Osteoblast (primary cell): ENCODE data around the gene PI4KA. TPM values are rescaled to one million over a fixed set of nuclear protein-coding genes. Genes with fewer than 3 reads are reported as not detected.
"Not testable (repeated sequence)": the region's sequence is repeated elsewhere in the genome, so short reads cannot be mapped to it uniquely, and the experiment has no call there.

Experiments
- DNase-seq: peaks from one replicate; pipeline ENCODE4 v3.0.0; 2011; ENCODE audit warnings: low spot score, mixed read lengths; ENCODE audit not compliant: insufficient read length; ENCODE audit errors: missing footprints
- H2AFZ ChIP-seq: 2 replicates; pipeline ENCODE4 v1.6.0; 2011; ENCODE audit warnings: mild to moderate bottlenecking, low read length
- H3K27ac ChIP-seq: 2 replicates; pipeline ENCODE4 v1.5.1; 2011; ENCODE audit warnings: mild to moderate bottlenecking, low read depth, low read length, moderate library complexity
- H3K27me3 ChIP-seq: 2 replicates; pipeline ENCODE4 v1.6.0; 2012; ENCODE audit warnings: mild to moderate bottlenecking, control low read depth, inconsistent platforms, low read length, moderate library complexity; ENCODE audit not compliant: insufficient read depth
- H3K36me3 ChIP-seq: 2 replicates; pipeline ENCODE4 v1.5.1; 2011; ENCODE audit warnings: mild to moderate bottlenecking, low read length, control low read depth, moderate library complexity; ENCODE audit not compliant: insufficient read depth
- H3K4me1 ChIP-seq: 2 replicates; pipeline ENCODE4 v1.5.1; 2011; ENCODE audit warnings: mild to moderate bottlenecking, low read length, control low read depth, moderate library complexity; ENCODE audit not compliant: insufficient read depth
- H3K4me2 ChIP-seq: 2 replicates; pipeline ENCODE4 v1.6.0; 2011; ENCODE audit warnings: mild to moderate bottlenecking, low read length; ENCODE audit not compliant: insufficient read depth
- H3K4me3 ChIP-seq: fragments of 200-600 bp; sonication (generic); 3 replicates; pipeline ENCODE4 v1.5.1; 2012; ENCODE audit warnings: mild to moderate bottlenecking, low read length, inconsistent platforms; ENCODE audit not compliant: insufficient read depth
- H3K79me2 ChIP-seq: 2 replicates; pipeline ENCODE4 v1.6.0; 2012; ENCODE audit warnings: mild to moderate bottlenecking, low read length, control low read depth, inconsistent platforms; ENCODE audit not compliant: insufficient read depth
- H3K9me3 ChIP-seq: 2 replicates; pipeline ENCODE4 v1.5.1; 2011; ENCODE audit warnings: low read depth, low read length, control low read depth
- H4K20me1 ChIP-seq: 2 replicates; pipeline ENCODE4 v1.6.0; 2012; ENCODE audit warnings: mild to moderate bottlenecking, low read length, control low read depth; ENCODE audit not compliant: insufficient read depth
- total RNA-seq: library from RNA; depleted of rRNA; stranded (reverse); fragments of >200 nt; gene quantifications from 2 replicates; pipeline ENCODE4 v1.2.3, GENCODE V29; 2012
- TF ChIP-seq, protein P1 (sequence below): IDR thresholded peaks from 2 replicates; pipeline ENCODE4 v1.5.1; 2011; ENCODE audit warnings: mild to moderate bottlenecking, low read depth, low read length, moderate library complexity; ENCODE audit errors: extremely low read depth

Gene PI4KA
- total RNA-seq, 1 donor: 61.9 TPM

GRCh38 chr22:20825624-20826023, 33.0 kb downstream of the PI4KA start:
- Histone ChIP-seq H3K36me3 (peaks cover 15% of the 10 kb centered on the region), H3K4me3 (no peak overlapping the region), H3K27me3 (no peaks in the 10 kb centered on the region), H3K27ac (no peak overlapping the region), H3K9me3 (no peaks in the 10 kb centered on the region), H3K4me1 (no peaks in the 10 kb centered on the region), H2AFZ (no peak overlapping the region), H3K79me2 (no peaks in the 10 kb centered on the region), H4K20me1 (no peaks in the 10 kb centered on the region), H3K4me2 (no peak overlapping the region)
- TF ChIP-seq, protein P1, sequence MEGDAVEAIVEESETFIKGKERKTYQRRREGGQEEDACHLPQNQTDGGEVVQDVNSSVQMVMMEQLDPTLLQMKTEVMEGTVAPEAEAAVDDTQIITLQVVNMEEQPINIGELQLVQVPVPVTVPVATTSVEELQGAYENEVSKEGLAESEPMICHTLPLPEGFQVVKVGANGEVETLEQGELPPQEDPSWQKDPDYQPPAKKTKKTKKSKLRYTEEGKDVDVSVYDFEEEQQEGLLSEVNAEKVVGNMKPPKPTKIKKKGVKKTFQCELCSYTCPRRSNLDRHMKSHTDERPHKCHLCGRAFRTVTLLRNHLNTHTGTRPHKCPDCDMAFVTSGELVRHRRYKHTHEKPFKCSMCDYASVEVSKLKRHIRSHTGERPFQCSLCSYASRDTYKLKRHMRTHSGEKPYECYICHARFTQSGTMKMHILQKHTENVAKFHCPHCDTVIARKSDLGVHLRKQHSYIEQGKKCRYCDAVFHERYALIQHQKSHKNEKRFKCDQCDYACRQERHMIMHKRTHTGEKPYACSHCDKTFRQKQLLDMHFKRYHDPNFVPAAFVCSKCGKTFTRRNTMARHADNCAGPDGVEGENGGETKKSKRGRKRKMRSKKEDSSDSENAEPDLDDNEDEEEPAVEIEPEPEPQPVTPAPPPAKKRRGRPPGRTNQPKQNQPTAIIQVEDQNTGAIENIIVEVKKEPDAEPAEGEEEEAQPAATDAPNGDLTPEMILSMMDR: no peak
- DNase-seq: no peak

DNA sequence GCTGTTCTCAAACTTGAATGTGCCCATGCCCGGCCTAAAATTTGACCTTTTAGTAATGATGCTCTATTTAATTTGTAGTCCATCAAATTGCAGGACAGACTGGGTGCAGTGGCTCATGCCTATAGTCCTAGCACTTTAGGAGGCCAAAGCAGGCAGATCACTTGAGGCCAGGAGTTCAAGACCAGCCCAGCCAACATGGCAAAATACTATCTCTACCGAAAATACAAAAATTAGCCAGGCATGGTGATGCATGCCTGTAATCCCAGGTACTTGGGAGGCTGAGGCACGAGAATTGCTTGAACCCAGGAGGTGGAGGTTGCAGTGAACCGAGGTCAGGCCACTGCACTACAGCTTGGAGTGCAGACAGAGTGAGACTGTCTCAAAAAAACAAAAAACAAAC, 33.4 kb downstream of the PI4KA start:
- not testable (repeated sequence) for H3K27ac ChIP-seq, H3K4me2 ChIP-seq, H3K4me3 ChIP-seq, H3K27me3 ChIP-seq, H2AFZ ChIP-seq, H4K20me1 ChIP-seq, H3K4me1 ChIP-seq, DNase-seq, H3K9me3 ChIP-seq, H3K79me2 ChIP-seq
- peaks cover 15% of the 10 kb centered on the region for H3K36me3 ChIP-seq

DNA sequence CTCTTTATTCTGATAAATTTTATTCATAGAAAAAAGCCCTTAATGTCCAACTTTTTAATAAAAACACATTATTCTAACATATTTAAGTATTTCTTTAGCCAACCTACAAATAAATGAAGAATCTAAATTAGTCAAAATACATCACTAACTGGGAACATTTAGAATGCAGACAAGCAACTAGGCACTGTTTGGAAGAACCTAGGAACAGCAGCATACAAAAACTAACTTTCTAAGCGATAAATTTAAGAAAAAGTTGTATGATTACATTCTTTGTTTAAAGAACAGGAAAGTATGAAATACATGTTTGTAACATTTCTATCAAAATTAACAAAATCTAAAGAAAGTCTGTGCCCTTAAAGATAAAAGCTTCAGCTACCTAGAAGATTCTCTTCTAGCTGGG, 35.3 kb downstream of the PI4KA start:
- no peaks in the 10 kb centered on the region for H3K79me2 ChIP-seq
- no peak for DNase-seq
- TF ChIP-seq, protein P1: no peak
- no peak overlapping the region for H2AFZ ChIP-seq
- H3K4me2 ChIP-seq: no peak overlapping the region
- no peak overlapping the region for H3K4me3 ChIP-seq
- peaks cover 27% of the 10 kb centered on the region for H3K36me3 ChIP-seq
- no peaks in the 10 kb centered on the region for H3K9me3 ChIP-seq
- H3K27ac ChIP-seq: no peak overlapping the region
- H3K4me1 ChIP-seq: no peaks in the 10 kb centered on the region
- no peaks in the 10 kb centered on the region for H4K20me1 ChIP-seq
- H3K27me3 ChIP-seq: no peaks in the 10 kb centered on the region

- no peak overlapping the region for H2AFZ ChIP-seq
- no peak overlapping the region for H3K4me2 ChIP-seq
- H3K4me1 ChIP-seq: no peaks in the 10 kb centered on the region
- TF ChIP-seq, protein P1: no peak
- H3K79me2 ChIP-seq: no peaks in the 10 kb centered on the region
- H3K36me3 ChIP-seq: peaks cover 29% of the 10 kb centered on the region
- no peak overlapping the region for H3K4me3 ChIP-seq
- DNase-seq: no peak
- H4K20me1 ChIP-seq: no peaks in the 10 kb centered on the region
- no peaks in the 10 kb centered on the region for H3K9me3 ChIP-seq
- no peaks in the 10 kb centered on the region for H3K27me3 ChIP-seq
- H3K27ac ChIP-seq: no peak overlapping the region
Observed at GRCh38 chr22:20822240-20822639, 36.4 kb downstream of the PI4KA start.

DNA sequence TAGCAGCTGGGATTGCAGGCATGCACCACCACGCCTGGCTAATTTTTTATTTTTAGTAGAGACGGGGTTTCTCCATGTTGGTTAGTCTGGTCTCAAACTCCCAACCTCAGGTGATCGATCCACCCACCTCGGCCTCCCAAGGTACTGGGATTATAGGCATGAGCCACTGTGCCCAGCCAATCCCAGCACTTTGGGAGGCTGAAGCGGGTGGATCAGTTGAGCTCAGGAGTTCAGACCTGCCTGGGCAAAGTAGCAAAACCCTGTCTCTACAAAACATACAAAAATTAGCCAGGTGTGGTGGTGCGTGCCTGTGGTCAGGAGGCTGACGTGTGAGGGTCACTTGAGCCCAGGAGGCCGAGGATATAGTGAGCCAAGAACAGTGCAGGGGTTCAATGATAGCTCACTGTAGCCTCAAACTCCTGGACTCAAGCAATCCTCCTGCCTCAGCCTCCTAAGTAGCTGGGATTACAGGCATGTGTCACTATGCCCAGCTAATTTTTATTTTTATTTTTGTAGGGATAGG, 36.8 kb downstream of the PI4KA start:
- not testable (repeated sequence) for H3K9me3 ChIP-seq, DNase-seq, H2AFZ ChIP-seq, H3K4me1 ChIP-seq, H3K27me3 ChIP-seq, H3K4me2 ChIP-seq, H4K20me1 ChIP-seq, H3K79me2 ChIP-seq, H3K4me3 ChIP-seq, H3K27ac ChIP-seq
- H3K36me3 ChIP-seq: peaks cover 34% of the 10 kb centered on the region
